ENCODE data around the gene HIVEP2.

Gene HIVEP2

GRCh38 chr6:142799639-142800038 lies 145.3 kb downstream of the HIVEP2 start:
- no peak overlapping the region for H3K27ac Mint-ChIP-seq
- H3K4me3 Mint-ChIP-seq = no peak overlapping the region
- no peaks in the 10 kb centered on the region for H3K9me3 Mint-ChIP-seq
- no peaks in the 10 kb centered on the region for H3K27me3 Mint-ChIP-seq (ENCODE audit: low read depth)
- peaks cover 36% of the 10 kb centered on the region for H3K4me1 Mint-ChIP-seq (ENCODE audit: low read depth)
- peaks cover 9% of the 10 kb centered on the region for H3K36me3 Mint-ChIP-seq (ENCODE audit: low read depth)

DNA sequence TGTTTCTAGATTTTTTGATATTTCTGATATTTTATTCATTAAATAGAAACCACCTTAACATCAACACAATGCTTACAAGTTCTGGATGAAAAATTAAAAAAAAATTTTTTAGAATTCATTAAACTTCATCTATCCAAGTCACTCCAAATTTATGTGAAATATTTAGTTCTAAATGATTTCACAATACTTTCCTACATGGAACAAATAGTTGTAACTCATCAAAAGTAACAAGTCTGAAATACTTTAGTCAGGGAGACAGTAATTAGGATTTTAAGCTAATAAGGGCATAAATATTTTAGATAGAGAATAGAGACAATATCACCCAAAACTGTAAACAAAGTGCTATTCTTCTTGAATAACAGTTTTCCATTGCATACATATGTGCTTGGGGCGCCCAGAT lies 147.8 kb downstream of the HIVEP2 start:
- Mint-ChIP-seq H3K27ac (no peak overlapping the region), H3K4me3 (no peak overlapping the region), H3K27me3 (ENCODE audit: low read depth) (no peaks in the 10 kb centered on the region), H3K36me3 (ENCODE audit: low read depth) (peaks cover 8% of the 10 kb centered on the region), H3K4me1 (ENCODE audit: low read depth) (peaks cover 19% of the 10 kb centered on the region), H3K9me3 (no peaks in the 10 kb centered on the region)

- no peak overlapping the region for H3K27ac Mint-ChIP-seq
- peaks cover 9% of the 10 kb centered on the region for H3K36me3 Mint-ChIP-seq (ENCODE audit: low read depth)
- no peaks in the 10 kb centered on the region for H3K27me3 Mint-ChIP-seq (ENCODE audit: low read depth)
- H3K4me3 Mint-ChIP-seq = no peak overlapping the region
- no peaks in the 10 kb centered on the region for H3K9me3 Mint-ChIP-seq
- H3K4me1 Mint-ChIP-seq (ENCODE audit: low read depth) = peaks cover 13% of the 10 kb centered on the region
These were observed 148.4 kb downstream of the HIVEP2 start for GRCh38 chr6:142796571-142796970.

GRCh38 chr6:142796024-142796423 lies 149.0 kb downstream of the HIVEP2 start:
- Mint-ChIP-seq H3K4me1 (ENCODE audit: low read depth) (peaks cover 12% of the 10 kb centered on the region), H3K9me3 (no peaks in the 10 kb centered on the region), H3K27me3 (ENCODE audit: low read depth) (no peaks in the 10 kb centered on the region), H3K27ac (no peak overlapping the region), H3K4me3 (no peak overlapping the region), H3K36me3 (ENCODE audit: low read depth) (peaks cover 7% of the 10 kb centered on the region)

- no peak overlapping the region for H3K4me3 Mint-ChIP-seq
- H3K27ac Mint-ChIP-seq = no peak overlapping the region
- H3K36me3 Mint-ChIP-seq (ENCODE audit: low read depth) = peaks cover 10% of the 10 kb centered on the region
- no peaks in the 10 kb centered on the region for H3K27me3 Mint-ChIP-seq (ENCODE audit: low read depth)
- no peaks in the 10 kb centered on the region for H3K9me3 Mint-ChIP-seq
- H3K4me1 Mint-ChIP-seq (ENCODE audit: low read depth) = peaks cover 13% of the 10 kb centered on the region
These were observed 150.6 kb downstream of the HIVEP2 start for GRCh38 chr6:142794424-142794823.

DNA sequence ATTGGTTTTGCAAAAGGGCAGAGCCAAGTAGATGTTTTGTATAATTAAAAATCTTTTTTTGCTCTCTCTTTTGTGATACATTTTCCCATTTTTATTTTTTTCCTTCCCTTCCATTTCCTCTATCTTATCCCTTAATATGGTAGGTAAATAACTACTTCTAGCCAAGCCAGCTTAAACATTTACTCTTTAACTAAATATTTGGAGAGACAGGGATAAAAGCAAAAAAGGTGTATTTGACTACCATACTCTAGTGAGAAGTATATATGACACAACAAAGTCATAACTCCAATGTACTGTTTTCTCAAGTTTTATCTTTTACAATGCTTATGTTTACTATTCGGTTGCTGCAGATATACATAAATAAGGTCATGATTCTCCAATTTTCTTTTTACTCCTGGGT lies 154.7 kb downstream of the HIVEP2 start:
- Mint-ChIP-seq H3K36me3 (ENCODE audit: low read depth) (peaks cover 20% of the 10 kb centered on the region), H3K27ac (no peak overlapping the region), H3K27me3 (ENCODE audit: low read depth) (no peaks in the 10 kb centered on the region), H3K4me1 (ENCODE audit: low read depth) (peaks cover 6% of the 10 kb centered on the region), H3K4me3 (no peak overlapping the region), H3K9me3 (no peaks in the 10 kb centered on the region)

DNA sequence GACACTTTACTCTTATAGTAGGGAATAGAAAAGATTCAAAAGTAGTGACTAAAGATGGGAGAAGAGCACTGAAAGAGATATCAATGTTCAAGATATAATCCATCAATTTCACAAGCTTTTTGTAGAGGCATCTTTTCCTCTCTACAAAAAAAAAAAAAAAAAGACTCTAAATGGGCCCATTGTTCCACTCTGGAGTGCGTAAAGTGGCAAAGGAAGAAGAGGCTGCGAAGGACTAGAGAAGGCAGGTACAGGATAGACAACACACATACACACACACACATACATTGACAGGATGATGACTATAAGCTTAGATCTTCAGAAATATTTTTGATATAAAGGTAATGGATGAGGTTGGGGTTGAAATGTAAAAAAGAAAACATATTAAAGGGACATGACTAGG lies 157.6 kb downstream of the HIVEP2 start:
- Mint-ChIP-seq H3K4me3 (no peak overlapping the region), H3K9me3 (no peaks in the 10 kb centered on the region), H3K27ac (no peak overlapping the region), H3K36me3 (ENCODE audit: low read depth) (peaks cover 23% of the 10 kb centered on the region), H3K27me3 (ENCODE audit: low read depth) (no peaks in the 10 kb centered on the region), H3K4me1 (ENCODE audit: low read depth) (peaks cover 17% of the 10 kb centered on the region)

DNA sequence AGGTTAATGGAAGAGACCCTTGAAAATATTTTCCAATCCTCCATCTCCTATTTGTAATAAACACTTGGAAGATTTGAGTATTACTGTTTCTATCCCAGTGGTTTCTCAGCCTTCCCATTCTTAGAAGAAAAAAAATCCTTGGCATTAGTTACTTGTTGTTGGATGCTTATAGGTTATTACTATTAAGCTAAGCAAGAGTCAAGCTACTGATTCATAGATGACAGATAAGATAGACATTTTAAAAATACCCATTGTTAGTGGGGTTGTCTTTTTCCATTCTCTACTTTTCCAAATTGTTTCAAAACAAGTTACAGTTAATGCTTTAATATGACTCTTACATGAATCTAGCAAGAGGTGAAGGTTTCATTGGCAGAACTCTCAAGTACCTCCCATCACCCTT lies 158.5 kb downstream of the HIVEP2 start:
- H3K4me1 Mint-ChIP-seq (ENCODE audit: low read depth) = peaks cover 17% of the 10 kb centered on the region
- no peak overlapping the region for H3K27ac Mint-ChIP-seq
- H3K4me3 Mint-ChIP-seq = no peak overlapping the region
- H3K36me3 Mint-ChIP-seq (ENCODE audit: low read depth) = peaks cover 16% of the 10 kb centered on the region
- no peaks in the 10 kb centered on the region for H3K9me3 Mint-ChIP-seq
- no peaks in the 10 kb centered on the region for H3K27me3 Mint-ChIP-seq (ENCODE audit: low read depth)

DNA sequence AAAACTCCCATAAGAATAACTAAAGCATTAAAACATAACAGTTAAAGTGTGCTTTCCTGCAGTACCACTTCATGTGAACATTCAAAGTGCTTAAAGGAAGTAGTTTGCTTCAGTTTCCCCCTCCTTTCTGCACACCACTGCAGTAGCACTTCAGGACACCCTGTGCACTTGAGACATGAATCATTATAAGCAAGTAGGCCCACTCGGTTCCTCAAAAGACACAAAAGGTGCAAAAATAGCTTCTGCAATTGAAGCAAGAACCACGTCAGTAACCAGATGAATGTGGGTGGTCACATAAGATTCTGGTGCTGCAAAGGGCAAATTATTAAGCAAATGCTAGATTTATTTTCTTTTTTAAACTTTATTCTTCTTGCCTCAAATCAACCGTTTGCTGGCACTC lies 160.6 kb downstream of the HIVEP2 start:
- no peak overlapping the region for H3K4me3 Mint-ChIP-seq
- H3K27me3 Mint-ChIP-seq (ENCODE audit: low read depth) = no peaks in the 10 kb centered on the region
- H3K4me1 Mint-ChIP-seq (ENCODE audit: low read depth) = peaks cover 22% of the 10 kb centered on the region

GRCh38 chr6:142783499-142783898 lies 161.5 kb downstream of the HIVEP2 start:
- H3K27ac Mint-ChIP-seq = no peak overlapping the region
- H3K4me3 Mint-ChIP-seq = no peak overlapping the region
- H3K9me3 Mint-ChIP-seq = no peaks in the 10 kb centered on the region
- H3K36me3 Mint-ChIP-seq (ENCODE audit: low read depth) = peaks cover 17% of the 10 kb centered on the region
- peaks cover 22% of the 10 kb centered on the region for H3K4me1 Mint-ChIP-seq (ENCODE audit: low read depth)
- no peaks in the 10 kb centered on the region for H3K27me3 Mint-ChIP-seq (ENCODE audit: low read depth)

More for the DNA sequence above, 160.6 kb downstream of the HIVEP2 start:
- H3K36me3 Mint-ChIP-seq (ENCODE audit: low read depth) = peaks cover 17% of the 10 kb centered on the region
- no peaks in the 10 kb centered on the region for H3K9me3 Mint-ChIP-seq
- H3K27ac Mint-ChIP-seq = no peak overlapping the region

DNA sequence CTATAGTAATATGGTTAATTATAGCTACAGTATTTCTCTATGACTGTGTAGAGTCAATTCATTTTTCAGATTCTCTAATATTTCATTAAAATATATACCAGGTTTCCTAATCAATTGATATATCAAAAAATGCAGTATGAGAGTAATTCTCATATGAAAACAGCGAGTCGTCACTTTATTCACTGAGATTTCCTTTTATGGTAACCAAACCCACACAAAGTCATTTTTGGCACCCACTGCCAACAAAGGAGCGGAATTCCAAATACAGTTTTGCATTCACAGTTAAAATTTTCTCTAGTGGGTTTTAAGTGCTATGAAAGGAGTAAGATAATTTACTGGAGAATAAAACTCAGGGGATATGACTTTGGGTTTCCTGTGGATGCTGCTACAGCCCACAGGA lies 163.8 kb downstream of the HIVEP2 start:
- no peaks in the 10 kb centered on the region for H3K9me3 Mint-ChIP-seq
- peaks cover 10% of the 10 kb centered on the region for H3K36me3 Mint-ChIP-seq (ENCODE audit: low read depth)
- no peaks in the 10 kb centered on the region for H3K27me3 Mint-ChIP-seq (ENCODE audit: low read depth)
- no peak overlapping the region for H3K27ac Mint-ChIP-seq
- peaks cover 20% of the 10 kb centered on the region for H3K4me1 Mint-ChIP-seq (ENCODE audit: low read depth)
- no peak overlapping the region for H3K4me3 Mint-ChIP-seq

DNA sequence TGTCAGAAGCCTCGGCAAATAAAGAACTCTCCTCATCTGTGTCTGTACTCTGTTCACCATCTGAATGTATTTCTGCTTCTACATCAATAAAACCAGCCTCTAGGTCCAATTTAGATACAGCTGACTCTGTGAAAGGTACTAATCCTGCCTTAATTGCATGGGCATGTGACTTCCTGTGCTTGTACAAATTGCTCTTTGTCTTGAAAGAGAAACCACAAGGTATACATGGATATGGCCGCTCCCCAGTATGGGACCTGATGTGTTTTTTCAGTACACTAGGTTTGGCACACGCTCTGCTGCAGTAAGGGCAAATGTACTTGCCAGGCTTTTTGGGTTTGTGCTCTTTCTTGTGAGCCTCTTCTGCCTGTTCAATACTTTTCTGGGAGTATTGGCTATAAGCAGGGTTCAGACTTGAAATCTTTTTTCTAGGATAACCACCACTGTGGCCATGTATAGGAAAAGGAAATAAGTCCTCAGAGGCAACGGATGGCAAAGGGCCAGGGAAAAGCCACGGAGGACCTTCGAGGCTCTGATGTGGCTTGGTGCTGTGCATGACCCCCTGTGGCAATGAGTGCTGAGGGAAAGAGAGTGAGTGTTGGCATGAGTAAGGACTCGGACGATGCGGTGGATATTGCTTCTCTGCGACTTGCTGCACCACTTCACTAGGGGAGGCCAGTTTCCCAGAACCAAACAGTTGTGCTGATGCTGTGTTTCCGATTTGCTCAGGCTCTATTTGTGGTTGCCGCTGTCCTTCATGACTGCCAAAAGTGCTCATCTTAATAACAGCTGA lies 170.9 kb downstream of the HIVEP2 start:
- peak overlapping the region; percentile 55 for H3K4me3 Mint-ChIP-seq
- H3K36me3 Mint-ChIP-seq (ENCODE audit: low read depth) = peaks cover 54% of the 10 kb centered on the region
- H3K27me3 Mint-ChIP-seq (ENCODE audit: low read depth) = no peaks in the 10 kb centered on the region
- peaks cover 28% of the 10 kb centered on the region for H3K4me1 Mint-ChIP-seq (ENCODE audit: low read depth)
- no peaks in the 10 kb centered on the region for H3K9me3 Mint-ChIP-seq
- H3K27ac Mint-ChIP-seq = peak overlapping the region; percentile 75

- Mint-ChIP-seq H3K36me3 (ENCODE audit: low read depth) (peaks cover 60% of the 10 kb centered on the region), H3K4me1 (ENCODE audit: low read depth) (peaks cover 28% of the 10 kb centered on the region), H3K4me3 (no peak overlapping the region), H3K9me3 (no peaks in the 10 kb centered on the region), H3K27ac (peak overlapping the region; percentile 75), H3K27me3 (ENCODE audit: low read depth) (no peaks in the 10 kb centered on the region)
These were observed 171.7 kb downstream of the HIVEP2 start for GRCh38 chr6:142773324-142773723.

DNA sequence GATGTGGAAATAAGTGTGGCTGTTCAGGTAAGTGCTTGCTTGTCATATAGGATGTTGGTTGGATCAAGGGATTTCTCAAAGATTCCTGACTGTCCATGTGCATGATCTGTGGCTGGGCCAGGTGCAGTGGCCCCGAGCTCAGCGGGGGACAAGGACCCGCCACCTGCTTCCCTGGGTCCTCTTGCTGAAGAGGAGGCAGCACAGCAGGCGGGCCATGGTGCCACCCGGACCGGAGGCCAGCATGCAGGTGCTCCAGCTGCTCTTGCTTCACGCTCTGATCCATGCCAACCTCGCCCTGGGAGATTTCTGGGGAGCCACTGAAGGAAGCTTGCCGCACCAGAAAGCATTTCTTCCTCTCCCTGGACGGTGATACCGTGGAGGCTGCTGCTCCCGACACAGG lies 173.8 kb downstream of the HIVEP2 start:
- H3K4me1 Mint-ChIP-seq (ENCODE audit: low read depth) = peaks cover 33% of the 10 kb centered on the region

DNA sequence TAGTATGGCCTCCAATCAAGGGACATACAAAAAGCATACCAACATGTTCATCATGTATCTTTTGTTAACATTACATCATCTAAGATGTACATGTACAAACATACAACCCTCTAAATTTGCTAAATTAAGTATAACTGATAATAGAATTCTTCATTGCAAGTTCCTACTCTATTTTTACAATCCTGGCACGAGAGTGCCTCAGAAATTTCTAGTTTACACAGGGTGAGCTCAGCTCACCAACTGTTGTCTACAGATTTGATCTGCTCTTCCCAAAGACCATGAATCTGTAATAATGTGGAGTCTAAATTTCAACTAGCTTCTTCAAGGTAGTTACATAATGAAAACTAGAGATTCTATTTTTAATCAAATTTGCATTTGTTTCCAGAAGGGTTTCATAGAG lies 179.7 kb downstream of the HIVEP2 start:
- no peaks in the 10 kb centered on the region for H3K9me3 Mint-ChIP-seq
- H3K4me1 Mint-ChIP-seq (ENCODE audit: low read depth) = peaks cover 13% of the 10 kb centered on the region
- no peaks in the 10 kb centered on the region for H3K27me3 Mint-ChIP-seq (ENCODE audit: low read depth)
- peaks cover 55% of the 10 kb centered on the region for H3K36me3 Mint-ChIP-seq (ENCODE audit: low read depth)
- no peak overlapping the region for H3K27ac Mint-ChIP-seq
- H3K4me3 Mint-ChIP-seq = no peak overlapping the region

More for the DNA sequence above, 173.8 kb downstream of the HIVEP2 start:
- H3K4me3 Mint-ChIP-seq = no peak overlapping the region
- H3K36me3 Mint-ChIP-seq (ENCODE audit: low read depth) = peaks cover 71% of the 10 kb centered on the region
- no peaks in the 10 kb centered on the region for H3K27me3 Mint-ChIP-seq (ENCODE audit: low read depth)
- H3K9me3 Mint-ChIP-seq = no peaks in the 10 kb centered on the region
- no peak overlapping the region for H3K27ac Mint-ChIP-seq
